NCI-H82 (cell line): ENCODE measurements around the gene ACSS3.
"Not testable (repeated sequence)": the region's sequence is repeated elsewhere in the genome, so short reads cannot be mapped to it uniquely, and the experiment has no call there.

ENCODE experiments used
- DNase-seq: peaks from one replicate; lab custom pipeline; 2025; lab: John Stamatoyannopoulos, UW

ACSS3 gene

GRCh38 chr12:81094718-81095360 is 17.0 kb downstream of the ACSS3 start:
- DNase-seq = no peak

- DNase-seq = no peak
These were observed 17.8 kb downstream of the ACSS3 start for GRCh38 chr12:81095501-81096232.

- no peak for DNase-seq
These were observed 27.8 kb downstream of the ACSS3 start for GRCh38 chr12:81105687-81106086.

GRCh38 chr12:81114226-81114625 is 36.3 kb downstream of the ACSS3 start:
- no peak for DNase-seq

- not testable (repeated sequence) for DNase-seq
These were observed 41.2 kb downstream of the ACSS3 start for GRCh38 chr12:81119069-81119468.

- no peak for DNase-seq
These were observed 43.1 kb downstream of the ACSS3 start for GRCh38 chr12:81120961-81121360.

GRCh38 chr12:81123611-81124010 is 45.7 kb downstream of the ACSS3 start:
- DNase-seq = no peak

- no peak for DNase-seq
These were observed 47.8 kb downstream of the ACSS3 start for GRCh38 chr12:81125691-81126090.

GRCh38 chr12:81128930-81129554 is 51.2 kb downstream of the ACSS3 start:
- peak; percentile 80 for DNase-seq

GRCh38 chr12:81136519-81136918 is 58.6 kb downstream of the ACSS3 start:
- no peak for DNase-seq

GRCh38 chr12:81137801-81138200 is 59.9 kb downstream of the ACSS3 start:
- DNase-seq = no peak

- DNase-seq = no peak
These were observed 63.3 kb downstream of the ACSS3 start for GRCh38 chr12:81141217-81141616.

GRCh38 chr12:81143057-81143456 is 65.2 kb downstream of the ACSS3 start:
- DNase-seq = no peak

- no peak for DNase-seq
These were observed 68.6 kb downstream of the ACSS3 start for GRCh38 chr12:81146228-81147225.

- DNase-seq = peak; percentile 14
These were observed 69.5 kb downstream of the ACSS3 start for GRCh38 chr12:81147292-81147919.

GRCh38 chr12:81150382-81150781 is 72.5 kb downstream of the ACSS3 start:
- DNase-seq = peak; percentile 11

GRCh38 chr12:81159856-81160255 is 82.0 kb downstream of the ACSS3 start:
- DNase-seq = peak; percentile 50

- no peak for DNase-seq
These were observed 83.8 kb downstream of the ACSS3 start for GRCh38 chr12:81161680-81162079.

- DNase-seq = no peak
These were observed 84.7 kb downstream of the ACSS3 start for GRCh38 chr12:81162391-81163136.

GRCh38 chr12:81164827-81165226 is 86.9 kb downstream of the ACSS3 start:
- DNase-seq = no peak

- DNase-seq = no peak
These were observed 88.9 kb downstream of the ACSS3 start for GRCh38 chr12:81166790-81167189.
